ENCODE data around the gene KRTAP1-4.
"Not testable (repeated sequence)": the region's sequence is repeated elsewhere in the genome, so short reads cannot be mapped to it uniquely, and the experiment has no call there.

The KRTAP1-4 gene

GRCh38 chr17:41002814-41003213 lies 27.2 kb downstream of the KRTAP1-4 start:
- no peak for DNase-seq

GRCh38 chr17:41001795-41002194 lies 28.2 kb downstream of the KRTAP1-4 start:
- no peak for DNase-seq

GRCh38 chr17:40999563-40999962 lies 30.4 kb downstream of the KRTAP1-4 start, which contains the start of gene KRTAP3-2:
KRTAP3-2 (minus strand) TSS chr17:40999906; CDS start chr17:40999853, 53 bp downstream.
- not testable (repeated sequence) for DNase-seq

- no peak for DNase-seq
Observed at GRCh38 chr17:40997361-40997760, 32.6 kb downstream of the KRTAP1-4 start.

- DNase-seq, result no peak
Observed at GRCh38 chr17:40996829-40997228, 33.2 kb downstream of the KRTAP1-4 start.

- DNase-seq, result no peak
Observed at GRCh38 chr17:40995116-40995515, 34.9 kb downstream of the KRTAP1-4 start.

- no peak for DNase-seq
Observed at GRCh38 chr17:40993839-40994238, 36.2 kb downstream of the KRTAP1-4 start, which contains the start of gene KRTAP3-3. KRTAP3-3 (minus strand) TSS chr17:40994164; CDS start chr17:40994097, 67 bp downstream.

- no peak for DNase-seq
Observed at GRCh38 chr17:40993084-40993483, 36.9 kb downstream of the KRTAP1-4 start.

- no peak for DNase-seq
Observed at GRCh38 chr17:40992666-40993065, 37.3 kb downstream of the KRTAP1-4 start.

- DNase-seq, result no peak
Observed at GRCh38 chr17:40986920-40987319, 43.1 kb downstream of the KRTAP1-4 start.

GRCh38 chr17:40984226-40984625 lies 45.8 kb downstream of the KRTAP1-4 start, which contains the start of gene KRT40:
KRT40 (minus strand) TSS chr17:40984326; CDS start chr17:40984273, 53 bp downstream.
- no peak for DNase-seq

- no peak for DNase-seq
Observed at GRCh38 chr17:40981115-40981514, 48.9 kb downstream of the KRTAP1-4 start.

- DNase-seq, result no peak
Observed at GRCh38 chr17:40980596-40980995, 49.4 kb downstream of the KRTAP1-4 start.

- no peak for DNase-seq
Observed at GRCh38 chr17:40980117-40980516, 49.9 kb downstream of the KRTAP1-4 start.

Measured in stimulated activated CD4-positive, alpha-beta T cell treated with anti-CD3 and anti-CD28 coated beads, Interleukin-4, amount 100 ng/mL, for 24 hours (primary cell).